HT1080 (cell line): ENCODE results near the gene TMEM52B. TPM values are rescaled to one million over a fixed set of nuclear protein-coding genes. Genes with fewer than 3 reads are reported as not detected.
"Not testable (repeated sequence)": the region's sequence is repeated elsewhere in the genome, so short reads cannot be mapped to it uniquely, and the experiment has no call there.

ENCODE experiments used
- DNase-seq: peaks from one replicate; pipeline ENCODE4 v3.0.0-alpha.2; 2015; ENCODE audit warnings: low read depth
- total RNA-seq: library from RNA; depleted of rRNA; stranded (reverse); fragments of >200 nt; shearing (Covaris generic); gene quantifications from 2 replicates; pipeline ENCODE4 v1.2.3, GENCODE V29; 2014

The TMEM52B gene
- total RNA-seq, 1 experiment from 2014 or later = not detected

DNA sequence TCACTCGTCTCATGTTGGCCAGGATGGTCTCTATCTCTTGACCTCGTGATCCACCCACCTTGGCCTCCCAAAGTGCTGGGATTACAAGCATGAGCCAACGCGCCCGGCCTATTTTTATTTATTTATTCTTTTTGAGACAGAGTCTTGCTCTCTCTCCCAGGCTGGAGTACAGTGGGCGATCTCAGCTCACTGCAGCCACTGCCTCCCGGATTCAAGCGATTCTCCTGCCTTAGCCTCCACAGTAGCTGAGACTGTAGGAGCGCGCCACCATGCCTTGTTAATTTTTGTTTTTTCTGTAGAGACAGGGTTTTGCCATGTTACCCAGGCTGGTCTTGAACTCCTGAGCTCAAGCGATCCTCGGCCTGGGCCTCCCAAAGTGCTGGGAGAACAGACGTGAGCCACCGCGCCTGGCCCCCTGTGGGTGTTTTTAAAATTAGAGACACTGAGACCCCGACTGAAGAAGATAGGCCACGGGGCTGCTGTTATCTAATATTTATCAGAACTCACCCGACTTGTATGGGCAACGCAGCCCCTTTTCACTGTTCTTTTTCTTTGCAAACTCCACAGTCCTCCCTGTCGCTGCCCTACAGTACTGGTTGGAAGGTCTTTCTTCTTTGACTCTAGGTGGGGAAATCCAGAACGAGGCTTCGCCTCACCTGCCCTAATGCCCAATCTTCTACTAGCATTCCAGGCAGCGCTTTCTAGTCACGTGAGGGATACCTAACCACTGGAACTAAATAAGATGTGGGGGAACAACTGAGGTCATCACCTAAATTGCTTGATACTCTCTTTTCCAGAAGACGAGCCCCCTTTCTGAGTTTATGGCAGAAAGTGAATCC, 32.5 kb downstream of the TMEM52B start:
- peak; percentile 81 for DNase-seq

DNA sequence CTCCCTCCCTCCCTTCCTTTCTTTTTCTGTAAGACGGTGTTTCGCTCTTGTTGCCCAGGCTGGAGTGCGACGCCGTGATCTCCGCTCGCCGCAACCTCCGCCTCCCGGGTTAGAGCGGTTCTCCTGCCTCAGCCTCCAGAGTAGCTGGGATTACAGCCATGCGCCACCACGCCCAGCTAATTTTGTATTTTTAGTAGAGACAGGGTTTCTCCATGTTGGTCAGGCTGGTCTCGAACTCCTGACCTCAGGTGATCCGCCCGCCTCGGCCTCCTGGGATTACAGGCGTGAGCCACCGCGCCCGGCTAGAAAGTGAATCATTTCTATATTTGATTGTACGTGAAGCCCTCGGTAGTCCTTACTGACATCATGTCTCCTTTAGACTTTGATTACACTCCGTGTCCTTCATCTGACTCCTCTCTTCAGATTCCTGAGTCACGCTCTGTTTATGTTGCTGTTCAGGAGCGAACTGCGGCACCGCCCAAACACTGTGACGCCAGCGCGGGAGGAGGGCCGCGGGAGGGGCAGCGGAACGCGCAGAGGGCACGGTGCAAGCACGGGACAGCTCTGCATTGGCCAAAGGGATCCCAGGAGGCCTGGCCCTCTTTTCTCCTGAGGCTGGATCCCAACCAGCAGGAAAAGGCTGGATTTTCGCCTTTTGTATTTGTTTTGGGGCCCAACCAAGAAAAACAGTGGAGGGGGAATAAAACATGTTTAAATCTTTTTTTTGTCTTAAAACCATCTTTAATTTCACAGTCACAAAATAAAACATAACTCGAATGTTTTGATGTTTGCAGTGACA, 33.3 kb downstream of the TMEM52B start:
- peak; percentile 98 for DNase-seq

DNA sequence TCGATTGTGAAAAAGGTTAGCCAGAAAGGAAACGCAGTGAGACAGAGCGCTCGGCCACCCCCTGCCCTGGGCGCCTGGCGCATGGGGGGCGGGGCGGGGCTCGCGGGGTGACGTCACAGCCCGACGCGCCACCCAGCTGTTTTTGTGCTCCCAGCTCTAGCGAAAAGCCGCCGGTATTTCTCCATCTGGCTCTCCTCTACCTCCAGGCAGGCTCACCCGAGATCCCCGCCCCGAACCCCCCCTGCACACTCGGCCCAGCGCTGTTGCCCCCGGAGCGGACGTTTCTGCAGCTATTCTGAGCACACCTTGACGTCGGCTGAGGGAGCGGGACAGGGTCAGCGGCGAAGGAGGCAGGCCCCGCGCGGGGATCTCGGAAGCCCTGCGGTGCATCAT, 33.9 kb downstream of the TMEM52B start, which contains the start of gene GABARAPL1:
Gene GABARAPL1, plus strand, starts transcription at position 139 of the 393 bp plus-strand sequence. Its CDS starts 253 bp downstream, at position 392.
- no peak for DNase-seq

DNA sequence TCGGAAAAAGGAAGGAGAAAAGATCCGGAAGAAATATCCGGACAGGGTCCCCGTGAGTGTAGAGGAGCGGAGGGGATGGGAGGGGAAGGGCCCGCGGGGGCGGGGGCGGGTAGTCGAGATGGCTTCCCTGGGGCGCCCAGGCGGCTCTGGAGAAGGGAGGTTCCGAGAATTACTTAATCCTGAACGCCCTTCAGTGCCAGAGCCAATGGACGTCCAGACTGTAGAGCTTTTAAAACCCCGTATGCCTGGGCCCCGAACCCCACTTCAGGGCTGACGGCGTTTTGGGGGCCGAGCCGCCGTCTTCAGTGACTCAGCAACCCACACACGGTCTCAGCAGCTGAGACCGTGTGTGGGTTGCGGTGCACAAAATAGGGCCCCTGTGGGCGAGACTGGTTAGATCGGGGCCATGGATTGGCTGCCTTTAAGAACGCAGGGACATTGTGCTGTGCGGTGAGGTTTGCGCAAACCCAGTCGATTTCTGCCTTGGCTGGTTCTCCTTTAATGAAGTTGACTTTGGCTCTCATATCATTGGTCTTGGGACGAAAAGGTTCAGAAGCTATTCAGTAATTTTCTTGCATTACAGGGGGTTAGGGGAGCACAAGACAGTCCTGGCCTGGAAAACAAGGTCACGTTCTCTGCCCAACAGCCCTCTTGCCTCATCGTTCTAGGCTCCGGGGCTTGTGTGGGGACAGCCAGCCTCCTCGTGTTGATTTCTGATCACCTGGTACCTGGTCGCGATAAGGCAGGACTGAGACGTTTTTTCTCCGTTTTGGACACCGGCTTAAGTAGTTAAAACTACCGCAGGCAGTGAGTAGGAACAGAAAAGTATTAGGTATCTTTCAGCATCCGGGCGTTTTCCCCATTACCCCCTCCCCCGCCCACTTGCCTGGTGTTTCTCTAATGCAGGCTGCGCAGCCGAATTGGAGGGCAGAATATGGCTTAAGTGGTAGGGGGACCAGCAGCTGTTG, 34.6 kb downstream of the TMEM52B start:
- DNase-seq = peak; percentile 47

DNA sequence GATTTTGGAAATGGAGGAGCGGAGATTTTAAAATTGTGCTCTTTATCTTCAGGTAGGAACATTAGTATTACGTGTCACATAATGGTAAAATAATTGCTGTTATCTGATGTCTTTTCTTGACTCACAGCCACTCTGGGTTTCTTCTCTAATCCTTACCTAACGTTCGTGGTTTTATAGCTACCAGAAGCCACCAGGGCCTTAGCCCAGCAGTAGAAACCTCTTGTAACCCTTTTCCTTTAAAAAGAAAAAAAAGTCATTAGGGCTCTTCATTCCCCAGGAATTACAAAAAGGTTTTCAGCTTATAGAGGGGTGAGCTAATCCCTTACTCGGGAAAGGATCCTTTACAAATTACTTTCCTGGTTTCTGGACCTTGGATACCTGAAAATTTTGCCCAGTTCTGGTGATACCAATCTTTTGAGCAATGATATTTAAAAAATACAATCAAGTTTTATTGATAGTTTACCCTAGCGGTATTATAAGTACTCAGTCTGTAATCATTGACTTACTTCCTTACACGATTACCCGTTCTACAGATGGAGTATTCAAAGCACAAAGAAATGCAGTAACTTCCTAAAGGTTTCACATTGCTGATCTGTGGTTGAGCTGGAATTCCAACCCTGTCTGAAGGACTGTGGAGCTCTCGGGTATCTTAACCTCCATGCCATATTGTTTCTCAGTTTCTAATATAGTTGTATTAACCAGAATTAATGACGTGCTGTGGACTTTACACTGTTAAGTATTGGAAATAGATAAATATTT, 35.5 kb downstream of the TMEM52B start:
- peak; percentile 44 for DNase-seq

DNA sequence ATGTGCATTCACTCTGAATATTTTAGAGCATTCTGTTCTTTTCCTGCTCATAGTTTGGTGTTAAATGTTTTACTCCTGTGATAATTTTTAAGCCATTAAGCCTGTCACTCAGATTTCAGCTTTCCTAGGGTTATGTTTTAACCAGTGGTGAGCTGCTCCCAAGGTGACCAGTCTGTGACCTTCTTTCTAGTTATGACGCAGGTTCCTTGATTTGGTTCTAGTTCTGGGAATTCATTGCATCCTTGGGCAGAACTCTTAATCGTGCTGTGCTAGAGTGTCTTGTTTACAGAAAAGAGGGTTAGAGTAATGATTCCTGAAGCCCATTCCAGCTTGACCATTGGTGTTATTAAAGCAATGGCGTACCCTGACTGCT, 36.0 kb downstream of the TMEM52B start:
- DNase-seq = no peak

DNA sequence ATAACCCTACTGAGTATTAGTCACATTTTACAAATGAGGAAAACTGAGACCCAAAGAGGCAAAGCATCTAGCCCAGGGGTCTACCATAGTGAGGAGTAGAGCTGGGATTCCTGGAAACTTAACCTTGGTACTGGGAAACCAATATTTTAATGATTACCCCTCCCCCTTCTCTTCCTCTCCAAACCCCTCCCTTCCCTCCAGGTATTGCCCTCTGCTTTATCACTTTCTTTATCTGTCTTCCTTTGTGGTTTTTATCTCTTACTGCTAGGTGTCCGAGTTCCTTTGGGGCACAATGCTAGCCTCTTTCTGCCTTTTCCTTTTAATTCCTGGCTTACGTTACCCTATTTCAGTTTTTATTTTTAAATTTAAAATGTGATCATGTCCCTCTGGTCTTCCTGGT, 36.6 kb downstream of the TMEM52B start:
- DNase-seq = no peak

DNA sequence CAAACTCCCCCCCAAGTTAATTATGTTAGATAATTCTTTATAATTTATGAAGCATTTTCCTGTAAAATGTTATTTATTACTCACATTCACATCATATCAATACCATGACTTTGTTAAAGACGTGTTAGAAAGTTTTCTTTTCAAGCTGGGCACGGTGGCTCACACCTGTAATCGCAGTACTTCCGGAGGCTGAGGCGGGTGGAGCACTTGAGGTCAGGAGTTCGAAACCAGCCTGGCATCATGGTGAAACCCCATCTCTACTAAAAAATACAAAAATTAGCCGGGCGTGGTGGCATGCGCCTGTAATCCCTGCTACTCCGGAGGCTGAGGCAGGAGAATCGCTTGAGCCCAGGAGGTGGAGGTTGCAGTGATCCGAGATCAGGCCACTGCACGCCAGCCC, 37.1 kb downstream of the TMEM52B start:
- DNase-seq = not testable (repeated sequence)

DNA sequence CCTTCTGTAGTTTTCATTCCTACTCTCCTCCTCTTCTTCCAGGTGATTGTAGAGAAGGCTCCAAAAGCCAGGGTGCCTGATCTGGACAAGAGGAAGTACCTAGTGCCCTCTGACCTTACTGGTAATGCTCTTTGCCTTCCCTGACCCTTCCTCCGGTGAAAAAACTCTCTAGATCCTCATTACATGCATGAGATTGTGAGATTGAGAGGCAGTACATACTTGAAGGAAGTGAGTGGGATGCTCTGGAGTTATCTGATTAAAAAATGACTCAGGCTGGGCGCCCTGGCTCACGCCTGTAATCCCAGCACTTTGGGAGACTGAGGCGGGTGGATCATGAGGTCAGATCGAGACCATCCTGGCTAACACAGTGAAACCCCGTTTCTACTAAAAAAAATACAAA, 39.2 kb downstream of the TMEM52B start:
- no peak for DNase-seq

DNA sequence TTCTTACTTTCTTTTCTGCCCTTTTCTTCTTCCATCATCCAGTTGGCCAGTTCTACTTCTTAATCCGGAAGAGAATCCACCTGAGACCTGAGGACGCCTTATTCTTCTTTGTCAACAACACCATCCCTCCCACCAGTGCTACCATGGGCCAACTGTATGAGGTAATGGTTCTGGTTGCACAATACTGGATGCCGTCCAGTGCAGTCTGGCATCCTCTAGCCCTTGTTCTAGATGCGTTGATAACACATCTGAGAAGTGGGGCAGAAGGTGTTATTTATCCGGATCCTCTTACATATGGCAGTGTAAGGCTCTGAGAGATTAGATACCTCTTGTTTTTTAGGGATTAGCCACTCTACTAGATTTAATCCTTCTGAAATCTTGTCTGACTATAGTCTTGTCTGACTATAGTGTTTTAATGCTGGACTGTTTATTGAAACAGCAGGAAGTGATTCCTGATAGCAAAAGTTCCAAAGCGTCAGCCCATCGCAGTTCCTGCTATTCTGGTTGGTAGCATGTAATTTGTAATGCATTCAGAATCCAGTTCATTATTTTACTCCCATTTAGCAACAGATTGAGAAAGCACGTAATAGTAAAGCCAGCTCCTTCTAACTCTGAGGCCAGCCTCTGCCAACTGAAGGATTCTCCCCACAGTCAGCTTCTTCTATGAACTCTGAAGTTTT, 41.7 kb downstream of the TMEM52B start:
- no peak for DNase-seq

DNA sequence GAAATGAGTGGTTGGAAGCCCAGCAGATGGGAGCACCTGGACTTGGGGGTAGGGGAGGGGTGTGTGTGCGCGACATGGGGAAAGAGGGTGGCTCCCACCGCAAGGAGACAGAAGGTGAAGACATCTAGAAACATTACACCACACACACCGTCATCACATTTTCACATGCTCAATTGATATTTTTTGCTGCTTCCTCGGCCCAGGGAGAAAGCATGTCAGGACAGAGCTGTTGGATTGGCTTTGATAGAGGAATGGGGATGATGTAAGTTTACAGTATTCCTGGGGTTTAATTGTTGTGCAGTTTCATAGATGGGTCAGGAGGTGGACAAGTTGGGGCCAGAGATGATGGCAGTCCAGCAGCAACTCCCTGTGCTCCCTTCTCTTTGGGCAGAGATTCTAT, 43.0 kb downstream of the TMEM52B start:
- no peak for DNase-seq

DNA sequence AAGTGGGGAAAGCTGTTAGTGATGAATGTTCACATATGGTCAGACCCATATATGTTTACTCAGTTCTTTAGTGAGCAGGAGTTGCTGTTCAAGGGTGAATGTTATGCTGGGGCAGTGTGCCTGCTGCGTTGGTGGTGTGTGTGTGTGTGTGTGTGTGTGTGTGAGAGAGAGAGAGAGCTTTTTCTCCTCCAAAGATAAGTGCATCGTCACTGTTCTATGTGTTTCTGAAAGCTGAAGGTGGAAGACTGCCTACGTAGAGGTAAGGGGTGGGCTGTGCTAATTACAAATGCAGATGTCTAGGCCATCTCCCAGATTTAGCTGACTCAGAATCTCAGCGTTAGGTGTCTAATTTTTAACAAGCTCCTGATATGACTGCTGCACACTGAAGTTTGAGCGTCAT, 44.4 kb downstream of the TMEM52B start:
- DNase-seq = no peak

DNA sequence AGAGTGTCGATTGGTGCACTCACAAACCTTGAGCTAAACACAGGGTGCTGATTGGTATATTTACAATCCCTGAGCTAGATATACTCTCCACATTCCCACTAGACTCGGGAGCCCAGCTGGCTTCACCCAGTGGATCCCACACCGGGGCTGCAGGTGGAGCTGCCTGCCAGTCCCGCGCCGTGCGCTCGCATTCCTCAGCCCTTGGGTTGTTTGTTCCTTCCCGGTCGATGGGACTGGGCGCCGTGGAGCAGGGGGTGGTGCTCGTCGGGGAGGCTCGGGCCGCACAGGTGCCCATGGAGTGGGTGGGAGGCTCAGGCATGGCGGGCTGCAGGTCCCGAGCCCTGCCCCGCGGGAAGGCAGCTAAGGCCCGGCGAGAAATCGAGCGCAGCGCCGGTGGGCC, 46.6 kb downstream of the TMEM52B start:
- DNase-seq = not testable (repeated sequence)

DNA sequence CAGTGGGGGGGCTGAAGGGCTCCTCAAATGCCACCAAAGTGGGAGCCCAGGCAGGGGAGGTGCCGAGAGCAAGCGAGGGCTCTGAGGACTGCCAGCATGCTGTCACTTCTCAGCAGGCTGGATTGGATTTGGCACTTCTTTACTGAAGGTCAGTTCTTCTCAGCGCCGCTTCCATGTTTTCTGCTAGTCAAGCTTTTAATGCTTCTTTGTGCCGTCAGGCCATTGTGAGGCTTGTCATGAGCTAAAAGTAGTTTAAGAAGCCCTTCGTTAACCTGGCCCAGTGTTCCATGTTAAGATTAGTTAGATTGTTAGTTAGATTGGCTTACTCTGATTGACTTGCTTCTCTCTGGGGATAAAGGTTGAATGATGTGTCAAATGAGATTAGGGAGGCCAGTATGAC, 47.3 kb downstream of the TMEM52B start:
- DNase-seq = no peak

DNA sequence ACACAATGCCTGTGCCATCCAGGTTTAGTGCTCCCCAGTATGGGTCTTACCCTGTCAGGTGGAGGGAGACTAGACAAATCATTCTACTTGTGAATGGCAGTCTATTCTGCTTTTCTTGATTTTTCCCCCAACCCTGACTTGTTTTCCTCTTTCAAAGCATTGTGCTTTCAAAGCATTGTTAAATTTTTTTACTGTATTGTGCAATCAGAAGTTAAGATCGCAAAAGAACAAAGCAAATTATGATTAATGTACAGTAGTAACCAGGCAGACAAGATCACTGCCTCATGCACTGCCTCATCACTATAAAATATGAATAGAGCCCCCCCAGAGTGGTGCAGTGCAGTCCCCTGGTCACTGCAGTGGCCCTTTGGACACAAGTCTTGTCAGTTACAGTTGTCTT, 47.9 kb downstream of the TMEM52B start:
- DNase-seq = no peak

DNA sequence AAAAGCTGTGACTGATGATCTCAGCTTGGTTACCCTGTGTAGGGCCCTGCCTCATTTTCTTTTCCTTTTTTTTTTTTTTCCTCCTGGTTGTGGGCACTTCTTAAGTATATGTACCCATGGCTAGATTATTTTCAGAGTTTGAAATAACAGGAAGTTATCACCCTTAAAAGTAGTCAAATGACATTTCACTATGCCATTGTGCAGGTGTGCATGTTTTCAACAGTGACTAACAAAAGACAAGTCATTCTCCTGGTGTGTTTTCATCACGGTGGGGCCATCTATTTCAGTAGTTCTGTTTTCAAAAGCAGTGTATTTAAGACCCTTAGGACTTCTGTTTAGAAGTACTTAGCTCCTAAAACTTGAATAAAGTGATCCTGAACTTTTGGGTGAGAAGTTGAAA, 48.8 kb downstream of the TMEM52B start:
- DNase-seq = no peak

DNA sequence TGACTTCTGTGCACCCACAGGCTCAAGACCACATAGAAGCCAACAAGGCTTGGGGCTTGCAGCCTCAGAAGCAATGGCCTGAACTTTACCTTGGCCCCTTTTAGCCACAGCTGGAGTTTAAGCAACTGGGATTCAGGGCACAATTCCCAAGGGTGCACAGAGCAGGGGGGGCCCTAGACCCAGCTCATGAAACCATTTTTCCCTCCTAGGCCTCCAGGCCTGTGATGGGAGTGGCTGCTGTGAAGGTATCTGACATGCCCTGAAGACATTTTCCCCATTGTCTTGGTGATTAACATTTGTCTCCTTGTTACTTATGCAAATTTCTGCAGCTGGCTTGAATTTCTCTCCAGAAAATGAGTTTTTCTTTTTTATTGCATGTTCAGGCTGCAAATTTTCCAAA, 55.7 kb downstream of the TMEM52B start:
- no peak for DNase-seq

DNA sequence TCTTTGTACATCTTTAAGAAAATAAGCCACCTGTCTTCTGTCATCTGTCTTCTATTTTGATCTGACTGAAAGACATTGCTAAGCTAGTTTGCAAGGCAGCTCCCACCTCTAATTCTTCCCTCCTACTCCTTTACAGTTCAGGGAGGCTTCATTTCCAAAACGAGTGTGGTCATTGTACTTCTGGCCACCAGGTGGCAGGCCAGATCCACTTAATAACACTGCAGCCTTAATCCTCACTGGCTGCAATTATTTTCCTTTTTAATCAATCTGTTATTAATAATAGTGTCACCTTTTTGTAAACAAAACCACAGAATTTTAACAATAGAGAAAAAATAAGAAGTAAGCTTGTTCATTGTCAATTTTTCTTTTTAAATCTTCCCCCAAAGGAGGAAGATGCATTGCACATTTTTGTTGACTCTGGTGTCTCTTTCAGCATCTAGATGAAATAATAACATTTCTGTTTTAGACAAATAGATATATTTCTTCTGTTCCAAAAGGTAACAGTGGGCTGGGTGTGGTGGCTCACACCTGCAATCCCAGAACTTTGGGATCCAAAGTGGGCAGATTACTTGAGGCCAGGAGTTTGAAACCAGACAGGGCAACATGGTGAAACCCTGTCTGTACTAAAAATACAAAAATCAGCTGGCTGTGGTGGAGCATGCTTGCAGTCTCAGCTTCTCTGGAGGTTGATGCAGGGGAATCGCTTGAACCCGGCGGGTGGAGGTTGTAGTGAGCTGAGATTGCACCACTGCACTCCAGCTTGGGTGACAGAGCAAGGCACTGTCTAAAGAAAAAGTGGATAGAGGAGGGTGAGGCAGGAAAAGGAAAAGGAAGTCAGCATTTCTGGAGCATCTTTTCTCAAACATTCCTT, 57.2 kb downstream of the TMEM52B start:
- no peak for DNase-seq

DNA sequence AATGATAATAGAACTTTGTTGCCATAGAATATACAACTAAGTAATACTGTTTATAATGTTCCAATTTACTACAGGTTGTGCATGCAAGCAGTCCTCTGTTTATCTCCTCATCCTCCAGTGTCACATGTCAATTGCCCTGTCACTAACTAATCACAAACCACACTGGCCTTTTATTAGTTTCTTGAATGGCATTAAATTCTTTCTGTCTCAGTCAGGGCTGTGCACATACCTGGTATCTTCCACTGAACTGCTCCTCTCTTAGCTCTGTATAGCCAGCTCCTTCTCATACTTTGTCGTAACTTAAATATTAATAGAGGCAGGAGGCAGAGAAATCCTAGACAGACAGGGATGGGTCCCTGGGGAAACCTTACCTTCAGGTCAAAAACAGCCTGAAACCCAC, 57.9 kb downstream of the TMEM52B start:
- DNase-seq = no peak
